BE2C (cell line): ENCODE measurements around the gene BCL2L13.

Source experiments
- DNase-seq: peaks from one replicate; pipeline ENCODE4 v3.0.0-alpha.2; 2020
- H3K27me3 ChIP-seq: fragments of 250-450 bp; sonication (Bioruptor Pico); 2 replicates; pipeline ENCODE4 v1.5.1; 2020; ENCODE audit warnings: mild to moderate bottlenecking
- H3K36me3 ChIP-seq: fragments of 250-450 bp; sonication (Bioruptor Pico); 2 replicates; pipeline ENCODE4 v1.5.1; 2020; ENCODE audit warnings: mild to moderate bottlenecking
- H3K4me1 ChIP-seq: fragments of 250-450 bp; sonication (Bioruptor Pico); 2 replicates; pipeline ENCODE4 v1.5.1; 2020
- H3K4me3 ChIP-seq: 2 replicates; pipeline ENCODE4 v1.5.1; 2011; ENCODE audit warnings: low read depth, low read length
- H3K9me3 ChIP-seq: fragments of 250-450 bp; sonication (Bioruptor Pico); 2 replicates; pipeline ENCODE4 v1.5.1; 2020
- CTCF ChIP-seq: IDR thresholded peaks from 2 replicates; pipeline ENCODE4 v1.5.1; 2012; ENCODE audit warnings: mild to moderate bottlenecking, low read depth, low read length

Gene BCL2L13

GRCh38 chr22:17769716-17770082, 131.1 kb downstream of the BCL2L13 start:
- Histone ChIP-seq H3K4me1 (peaks cover 9% of the 10 kb centered on the region), H3K36me3 (peaks cover 4% of the 10 kb centered on the region; the same call in 1 of the 2 replicates), H3K4me3 (no peak overlapping the region), H3K9me3 (no peaks in the 10 kb centered on the region), H3K27me3 (no peaks in the 10 kb centered on the region)
- TF ChIP-seq CTCF = no peak
- DNase-seq = no peak

- DNase-seq = no peak
- Histone ChIP-seq H3K4me1 (peaks cover 16% of the 10 kb centered on the region), H3K27me3 (no peaks in the 10 kb centered on the region), H3K4me3 (no peak overlapping the region), H3K36me3 (peaks cover 4% of the 10 kb centered on the region; the same call in 1 of the 2 replicates), H3K9me3 (no peaks in the 10 kb centered on the region)
- TF ChIP-seq CTCF = no peak
Measured at GRCh38 chr22:17770180-17771077, 131.9 kb downstream of the BCL2L13 start.

GRCh38 chr22:17772249-17772957, 133.8 kb downstream of the BCL2L13 start:
- Histone ChIP-seq H3K9me3 (no peaks in the 10 kb centered on the region), H3K36me3 (peaks cover 4% of the 10 kb centered on the region; the same call in 1 of the 2 replicates), H3K27me3 (no peaks in the 10 kb centered on the region), H3K4me1 (peaks cover 16% of the 10 kb centered on the region), H3K4me3 (peak overlapping the region; percentile 68)
- no peak for TF ChIP-seq CTCF
- peak; percentile 63 for DNase-seq

- Histone ChIP-seq H3K9me3 (no peaks in the 10 kb centered on the region), H3K36me3 (peaks cover 4% of the 10 kb centered on the region; the same call in 1 of the 2 replicates), H3K4me1 (peaks cover 16% of the 10 kb centered on the region), H3K4me3 (peak overlapping the region; percentile 68), H3K27me3 (no peaks in the 10 kb centered on the region)
- DNase-seq = no peak
- TF ChIP-seq CTCF = no peak
Measured at GRCh38 chr22:17772958-17773605, 134.5 kb downstream of the BCL2L13 start.

- no peaks in the 10 kb centered on the region for H3K9me3 ChIP-seq
- H3K27me3 ChIP-seq = no peaks in the 10 kb centered on the region
- H3K4me1 ChIP-seq = peaks cover 16% of the 10 kb centered on the region
- TF ChIP-seq CTCF = no peak
- peak; percentile 85 for DNase-seq
- H3K36me3 ChIP-seq = peaks cover 4% of the 10 kb centered on the region; the same call in 1 of the 2 replicates
- peak overlapping the region; percentile 68 for H3K4me3 ChIP-seq
Measured at GRCh38 chr22:17773606-17774205, 135.1 kb downstream of the BCL2L13 start.
